Stomach (tissue), 4 donors: ENCODE measurements around the gene RIC8A.

ENCODE experiments used
- CTCF ChIP-seq, 7 experiments: fragments of 450-650 bp in 4 of 7; fragments of 200-600 bp in 3 of 7; sonication (generic) in 3 of 7; IDR thresholded peaks; one replicate each; pipeline ENCODE4 v1.5.1; 2016 to 2019; ENCODE audit warnings: antibody characterized with exemption in 7 of 7, control low read depth in 2 of 7, mild to moderate bottlenecking in 1 of 7
- POLR2A ChIP-seq, 4 donors: fragments of 450-650 bp; IDR thresholded peaks; one replicate each; pipeline ENCODE4 v1.6.1; 2016; ENCODE audit warnings: antibody characterized with exemption in 4 of 4, control low read depth in 2 of 4, mild to moderate bottlenecking in 1 of 4, moderate library complexity in 1 of 4

GRCh38 chr11:216081-216974 is 8.8 kb downstream of the RIC8A start:
- TF ChIP-seq CTCF (IDR thresholded peaks at IDR 0.05) (no peak), POLR2A (IDR thresholded peaks at IDR 0.05) (no peak)
